ENCODE data around the gene TRIO.
"Not testable (repeated sequence)": the region's sequence is repeated elsewhere in the genome, so short reads cannot be mapped to it uniquely, and the experiment has no call there.

Gene TRIO

DNA sequence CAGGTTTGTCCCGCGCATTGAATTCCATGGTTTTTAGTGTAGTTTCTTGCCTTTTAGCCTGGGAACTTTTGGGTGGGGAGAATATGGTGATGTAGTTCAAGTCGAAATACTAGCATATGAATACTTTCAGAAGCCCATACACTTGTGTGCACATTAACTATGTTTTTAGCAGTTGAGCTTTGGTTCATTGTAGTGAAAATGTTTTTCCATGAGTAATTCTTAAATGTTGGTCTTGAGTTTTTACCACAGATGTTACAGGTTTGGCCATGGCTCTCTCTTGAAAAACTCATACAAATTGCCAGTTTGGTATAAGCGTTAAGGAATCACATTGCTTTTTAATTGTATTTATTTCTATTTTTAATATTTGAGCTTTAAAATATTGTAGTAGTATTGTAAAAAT lies 45.6 kb downstream of the TRIO start:
- no peak for DNase-seq

DNA sequence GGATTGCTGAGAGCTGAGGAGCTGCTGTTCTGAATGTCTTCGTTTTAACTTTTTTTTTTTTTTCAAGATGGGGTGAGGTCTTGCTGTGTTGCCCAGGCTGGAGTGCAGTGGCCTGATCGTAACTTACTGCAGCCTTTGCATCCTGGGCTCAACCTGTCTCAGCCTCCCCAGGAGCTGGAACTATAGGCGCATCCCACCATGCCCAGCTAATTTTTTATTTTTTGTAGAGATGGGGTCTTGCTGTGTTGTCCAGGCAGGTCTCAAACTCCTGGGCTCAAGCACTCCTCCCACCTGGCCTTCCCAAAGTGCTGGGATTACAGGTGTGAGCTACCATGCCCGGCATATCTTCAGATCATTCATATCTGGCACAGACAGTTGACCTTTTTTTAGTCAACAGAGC lies 46.5 kb downstream of the TRIO start:
- no peak for DNase-seq

DNA sequence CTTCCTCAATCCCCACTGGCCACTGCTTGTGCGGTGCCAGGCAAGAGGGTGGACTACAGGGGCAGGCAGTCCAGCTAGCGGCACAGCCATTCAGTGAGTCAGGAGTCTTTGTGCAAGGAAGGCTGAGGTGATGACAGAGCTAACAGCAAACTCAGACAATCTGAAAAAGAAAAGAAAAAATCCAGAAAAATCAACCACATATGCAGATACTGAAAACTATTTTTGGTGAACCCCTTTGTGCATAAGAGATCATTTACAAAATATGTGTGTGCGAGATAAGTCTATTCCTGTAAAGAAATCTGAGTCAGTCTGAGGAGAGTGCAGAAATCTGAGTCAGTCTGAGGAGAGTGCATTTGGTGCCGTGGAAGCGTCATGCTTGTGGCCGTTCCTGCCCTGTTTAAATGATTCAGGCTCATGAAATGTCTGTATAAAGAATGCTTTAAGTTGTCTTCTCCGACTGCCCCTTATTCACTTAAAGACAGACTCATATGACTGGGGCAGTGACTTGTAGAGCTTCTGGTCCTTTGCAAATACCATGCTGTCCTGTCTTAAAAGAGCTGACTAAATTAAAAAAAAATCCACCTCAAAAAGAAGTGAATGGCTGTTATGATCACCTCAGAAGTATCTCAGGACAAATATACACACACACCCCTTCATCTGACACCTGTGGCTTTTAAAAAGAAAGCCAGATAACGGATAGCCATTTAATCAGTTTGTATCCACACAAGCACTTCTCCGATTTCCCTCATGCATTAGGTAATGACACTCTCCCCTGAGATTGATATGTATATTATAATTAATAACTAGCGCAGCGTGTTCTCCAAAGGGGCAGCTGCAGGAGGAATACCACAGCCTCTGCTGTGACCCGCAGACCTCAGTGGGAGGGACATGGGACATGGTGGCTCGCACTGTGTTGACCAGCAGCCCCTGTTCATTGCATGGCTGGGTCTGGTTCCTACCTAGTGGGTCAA lies 47.3 kb downstream of the TRIO start:
- no peak for DNase-seq

DNA sequence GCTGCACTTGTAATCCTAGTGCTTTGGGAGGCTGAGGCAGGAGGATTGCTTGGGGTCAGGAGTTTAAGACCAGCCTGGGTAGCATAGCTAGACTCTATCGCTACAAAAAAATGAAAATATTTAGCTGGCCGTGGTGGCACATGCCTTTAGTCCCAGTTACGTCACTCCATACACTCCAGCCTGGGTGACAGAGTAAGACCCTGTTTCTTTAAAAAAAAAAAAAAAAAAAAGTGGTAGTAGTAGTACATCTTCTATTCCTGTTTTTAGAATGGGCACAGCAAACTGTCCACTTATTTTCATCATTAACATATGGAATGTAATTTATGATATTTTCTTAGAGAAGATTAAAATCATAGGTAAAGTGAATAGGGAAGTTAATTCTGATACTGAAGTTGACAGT lies 48.2 kb downstream of the TRIO start:
- DNase-seq, result no peak

DNA sequence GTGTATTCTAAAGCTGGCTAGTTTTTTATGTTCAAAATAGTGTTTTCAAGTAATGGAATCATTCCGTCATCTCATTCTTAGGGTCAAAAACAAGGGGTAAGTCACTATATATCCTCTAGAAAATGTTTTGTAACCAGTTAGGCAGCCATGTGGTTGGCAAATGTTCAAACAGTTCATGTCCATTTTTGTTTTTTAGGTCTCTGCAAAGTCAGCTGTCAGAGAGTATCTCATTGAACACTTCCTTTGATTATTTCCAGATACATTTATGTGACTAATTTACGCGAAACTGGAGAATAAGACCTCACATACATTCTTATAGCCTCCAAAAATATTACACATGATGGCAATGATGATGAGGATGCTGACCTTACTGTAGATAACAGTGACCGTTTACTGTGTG lies 50.4 kb downstream of the TRIO start:
- DNase-seq, result no peak

DNA sequence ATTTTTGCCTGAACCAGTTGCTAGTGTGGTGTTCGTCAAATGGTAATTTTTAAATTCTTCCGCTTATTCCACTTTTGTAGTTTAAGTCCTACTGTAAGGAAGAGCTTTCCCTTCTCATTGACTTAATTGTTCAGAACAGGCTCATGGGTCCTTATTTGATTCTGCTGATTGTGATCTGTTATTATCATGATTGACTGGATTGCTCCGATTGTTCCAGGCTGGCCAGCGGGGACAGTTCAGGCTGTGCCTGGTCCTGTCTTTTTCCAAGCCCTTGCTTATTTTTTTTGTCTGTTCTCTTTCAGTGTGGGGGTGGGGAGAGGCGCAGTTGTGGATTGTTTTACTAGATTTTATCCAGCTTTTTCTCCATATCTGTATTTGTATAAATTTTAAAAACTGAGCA lies 52.4 kb downstream of the TRIO start:
- DNase-seq, result no peak

DNA sequence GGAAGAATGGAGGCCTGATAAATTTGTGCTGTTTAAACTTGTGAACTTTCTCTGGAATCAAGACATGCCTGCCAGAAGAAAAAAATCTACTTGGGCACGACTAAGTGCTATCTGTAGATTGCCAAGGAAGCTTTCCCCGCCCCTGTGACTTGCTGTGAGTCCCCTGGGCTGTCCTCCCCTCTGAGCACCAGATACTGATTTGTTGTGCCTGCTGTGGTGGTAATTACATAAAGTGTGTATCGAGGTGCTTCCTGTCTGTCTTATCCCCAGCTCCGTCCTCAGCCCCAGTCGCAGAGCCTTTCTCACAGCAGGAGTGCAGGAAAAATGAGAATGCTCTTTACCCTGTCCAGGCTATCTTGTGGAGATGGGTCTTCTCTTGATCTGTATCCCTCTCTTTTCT lies 53.9 kb downstream of the TRIO start:
- DNase-seq, result no peak

DNA sequence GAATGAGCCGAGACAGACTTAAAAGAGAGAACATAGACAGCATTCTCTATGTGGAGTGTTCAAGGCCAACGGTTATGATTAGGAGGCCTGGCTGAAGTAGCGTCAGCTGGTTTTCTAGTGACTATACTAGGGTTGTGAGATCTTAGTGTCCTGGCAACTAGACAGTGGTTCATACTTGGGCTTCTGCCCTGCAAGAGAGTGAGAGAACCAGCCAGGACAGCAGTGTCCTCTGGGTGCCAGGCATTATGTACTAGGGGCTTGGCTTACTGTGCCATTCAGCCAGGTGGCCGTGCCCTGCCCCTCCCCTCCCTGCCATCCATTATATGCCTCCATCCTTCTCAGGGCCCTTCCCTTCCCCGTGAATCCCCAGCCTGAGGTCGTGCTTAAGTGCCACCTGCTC lies 56.8 kb downstream of the TRIO start:
- no peak for DNase-seq

DNA sequence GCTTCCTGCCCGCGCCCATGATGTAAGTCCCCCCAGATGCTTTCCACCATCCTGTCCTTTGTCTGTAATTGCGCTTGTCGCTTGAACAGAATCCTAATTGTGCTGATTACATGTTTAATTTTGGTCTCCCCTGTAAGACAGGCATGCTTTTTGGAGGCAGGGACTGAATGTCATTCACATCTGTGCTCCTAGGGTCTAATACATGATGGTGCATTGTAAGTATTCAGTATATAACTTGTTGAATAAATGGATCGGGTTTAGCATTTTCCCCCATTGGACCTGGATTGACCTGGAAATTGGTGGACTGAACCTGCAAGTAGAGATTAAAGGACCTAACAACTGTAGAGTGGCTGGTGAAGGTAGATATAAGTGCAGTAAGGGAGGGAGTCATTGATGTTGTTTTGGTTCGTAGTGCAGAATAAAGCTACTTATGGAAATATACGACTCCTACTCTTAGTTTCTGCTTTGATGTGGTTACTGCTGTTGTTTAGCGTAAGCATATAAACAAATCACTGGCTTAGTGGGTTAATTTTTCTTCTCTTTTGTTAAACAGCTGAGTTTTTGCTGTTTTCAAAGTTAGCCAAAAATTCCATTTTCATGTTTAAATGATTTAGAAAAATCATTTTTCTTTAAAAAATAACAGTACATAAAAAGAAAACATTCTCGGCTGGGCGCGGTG lies 57.3 kb downstream of the TRIO start:
- no peak for DNase-seq

DNA sequence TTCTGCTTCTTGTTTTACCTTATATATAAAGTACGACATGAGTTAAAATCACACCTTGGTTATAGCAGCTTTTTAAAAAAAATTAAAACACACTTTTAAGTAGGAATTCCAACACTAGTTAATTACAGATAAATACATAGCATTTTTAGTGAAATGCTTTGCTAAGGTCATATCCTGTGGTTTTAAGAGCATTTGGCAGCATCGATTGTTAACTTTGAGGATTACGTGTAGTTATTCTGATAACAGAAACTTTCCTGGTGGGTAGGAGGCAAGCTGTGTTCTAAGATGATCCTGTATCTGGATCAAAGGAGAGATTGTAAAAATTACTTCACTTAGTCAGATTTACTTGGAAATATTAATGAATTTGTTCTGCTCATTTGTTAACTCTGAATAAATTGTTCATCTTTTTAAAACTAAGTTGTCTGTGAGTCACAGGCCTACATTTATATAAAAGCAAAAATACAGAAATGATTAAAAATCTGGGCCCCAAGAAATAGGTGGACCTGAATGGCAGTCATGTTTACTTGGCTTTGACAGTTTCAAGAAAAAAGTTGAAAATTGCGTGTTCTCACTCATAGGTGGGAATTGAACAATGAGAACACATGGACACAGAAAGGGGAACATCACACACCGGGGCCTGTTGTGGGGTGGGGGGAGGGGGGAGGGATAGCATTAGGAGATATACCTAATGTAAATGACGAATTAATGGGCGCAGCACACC lies 58.3 kb downstream of the TRIO start:
- no peak for DNase-seq

DNA sequence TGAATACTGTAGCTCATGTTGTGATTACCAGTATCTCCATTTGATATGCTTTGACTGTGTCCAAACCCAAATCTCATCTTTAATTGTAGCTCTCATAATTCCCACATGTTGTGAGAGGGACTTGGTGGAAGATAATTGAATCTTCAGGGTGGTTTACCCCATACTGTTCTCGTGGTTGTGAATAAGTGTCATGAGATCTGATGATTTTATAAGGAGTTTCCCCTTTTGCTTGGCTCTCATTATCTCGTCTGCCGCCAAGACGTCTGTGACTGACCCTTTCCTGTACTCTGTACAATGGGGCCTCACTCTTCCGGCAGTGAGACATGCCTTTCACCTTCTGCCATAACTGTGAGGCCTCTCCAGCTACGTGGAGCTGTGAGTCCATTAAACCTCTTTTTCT lies 59.3 kb downstream of the TRIO start:
- DNase-seq, result no peak

DNA sequence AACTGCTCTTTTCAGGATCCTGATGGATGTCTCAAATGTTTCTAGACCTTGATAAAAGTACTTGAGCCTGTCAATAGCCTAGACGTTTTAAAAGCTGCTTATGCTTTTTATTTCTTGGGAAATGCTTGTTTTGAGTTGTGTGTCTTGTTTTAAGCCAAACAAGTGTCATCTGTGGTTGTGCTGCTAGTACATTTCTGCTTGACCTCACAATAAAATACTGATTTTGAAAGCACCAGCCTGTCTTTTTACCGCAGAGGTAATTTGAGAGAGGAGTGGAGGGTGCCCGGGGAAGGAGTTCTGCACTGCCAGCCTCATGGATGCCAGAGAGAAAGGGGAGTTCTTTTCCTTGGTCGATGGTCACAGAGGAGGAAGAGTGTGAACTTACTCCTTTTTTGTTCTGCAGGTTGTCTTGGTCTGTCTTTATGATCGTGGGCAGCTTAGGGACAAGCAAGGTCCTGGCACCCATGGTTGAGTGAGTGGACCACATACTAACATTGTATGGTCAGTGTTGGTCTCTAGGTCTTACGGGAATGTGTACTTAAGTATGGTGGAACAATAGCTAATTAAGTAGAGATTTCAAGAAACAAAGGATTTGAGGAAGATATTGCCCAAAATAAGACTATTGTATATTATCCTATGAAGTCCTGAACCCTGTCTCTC lies 61.0 kb downstream of the TRIO start:
- no peak for DNase-seq

DNA sequence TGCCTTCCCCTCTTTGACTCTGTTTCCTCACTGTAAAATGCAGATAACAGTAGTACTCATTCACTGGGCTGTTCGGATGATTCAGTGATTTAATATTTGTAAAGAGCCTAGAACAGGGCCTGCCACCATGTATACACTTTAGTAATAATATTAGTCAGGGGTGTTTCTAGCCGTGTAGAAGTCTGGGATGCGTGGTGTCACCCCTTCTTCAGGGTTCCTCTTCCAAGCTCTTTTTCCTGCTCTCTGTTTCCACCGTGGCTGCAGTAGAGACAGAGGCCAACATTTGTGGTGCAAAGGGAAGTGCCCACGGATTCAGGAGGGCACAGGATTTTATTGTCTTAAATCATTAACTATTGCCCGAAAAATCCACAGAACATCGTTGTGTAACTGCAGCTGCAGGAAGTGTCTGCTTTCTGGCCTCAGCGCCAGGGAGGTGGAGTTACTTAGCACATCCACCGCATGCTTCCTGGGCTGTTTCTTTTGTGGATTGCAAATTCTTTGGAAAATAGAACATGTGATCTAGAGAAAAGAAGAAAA lies 61.7 kb downstream of the TRIO start:
- peak; percentile 15 for DNase-seq

DNA sequence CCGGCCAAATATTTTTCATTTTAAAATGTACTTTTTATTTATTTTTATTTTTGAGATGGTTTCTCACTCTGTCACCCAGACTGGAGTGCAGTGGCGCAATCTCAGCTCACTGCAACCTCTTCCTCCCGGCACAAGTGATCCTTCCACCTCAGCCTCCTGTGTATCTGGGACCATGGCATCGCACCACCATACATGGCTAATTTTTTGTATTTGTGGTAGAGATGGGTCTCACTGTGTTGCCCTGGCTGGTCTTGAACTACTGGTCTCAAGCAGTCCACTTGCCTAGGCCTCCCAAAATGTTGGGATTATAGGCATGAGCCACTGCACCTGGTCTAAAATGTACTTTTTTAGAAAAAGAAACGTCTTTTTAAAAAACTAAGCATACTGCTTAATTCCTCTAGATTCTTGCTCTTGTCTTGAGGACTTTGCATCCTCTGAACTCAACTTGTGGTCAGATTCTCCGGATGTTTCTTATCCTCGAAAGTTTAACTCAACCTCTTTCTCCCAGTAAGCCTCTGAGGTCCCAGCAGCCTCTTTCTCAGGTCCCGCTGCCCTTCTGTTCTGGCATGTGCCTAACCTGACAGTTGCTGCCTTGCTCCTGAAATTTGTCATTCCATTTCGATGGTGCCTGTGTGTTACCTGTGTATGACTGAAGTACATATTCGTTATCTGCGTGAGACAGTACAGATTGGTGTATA lies 63.0 kb downstream of the TRIO start:
- no peak for DNase-seq

DNA sequence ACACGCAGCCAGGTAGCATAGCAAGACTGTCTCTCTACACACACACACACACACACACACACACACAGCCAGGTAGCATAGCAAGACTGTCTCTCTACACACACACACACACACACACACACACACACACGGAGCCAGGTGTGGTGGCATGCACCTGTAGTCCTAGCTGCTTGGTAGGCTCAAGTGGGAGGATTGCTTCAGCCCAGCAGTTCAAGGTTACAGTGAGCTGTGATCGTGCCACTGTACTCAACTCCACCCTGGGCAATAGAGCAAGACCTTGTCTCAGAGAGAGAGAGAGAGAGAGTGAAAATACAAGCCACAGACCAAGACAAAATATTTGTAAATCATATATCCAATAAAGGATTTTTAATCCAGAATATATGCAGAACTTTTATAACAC lies 64.3 kb downstream of the TRIO start:
- not testable (repeated sequence) for DNase-seq

DNA sequence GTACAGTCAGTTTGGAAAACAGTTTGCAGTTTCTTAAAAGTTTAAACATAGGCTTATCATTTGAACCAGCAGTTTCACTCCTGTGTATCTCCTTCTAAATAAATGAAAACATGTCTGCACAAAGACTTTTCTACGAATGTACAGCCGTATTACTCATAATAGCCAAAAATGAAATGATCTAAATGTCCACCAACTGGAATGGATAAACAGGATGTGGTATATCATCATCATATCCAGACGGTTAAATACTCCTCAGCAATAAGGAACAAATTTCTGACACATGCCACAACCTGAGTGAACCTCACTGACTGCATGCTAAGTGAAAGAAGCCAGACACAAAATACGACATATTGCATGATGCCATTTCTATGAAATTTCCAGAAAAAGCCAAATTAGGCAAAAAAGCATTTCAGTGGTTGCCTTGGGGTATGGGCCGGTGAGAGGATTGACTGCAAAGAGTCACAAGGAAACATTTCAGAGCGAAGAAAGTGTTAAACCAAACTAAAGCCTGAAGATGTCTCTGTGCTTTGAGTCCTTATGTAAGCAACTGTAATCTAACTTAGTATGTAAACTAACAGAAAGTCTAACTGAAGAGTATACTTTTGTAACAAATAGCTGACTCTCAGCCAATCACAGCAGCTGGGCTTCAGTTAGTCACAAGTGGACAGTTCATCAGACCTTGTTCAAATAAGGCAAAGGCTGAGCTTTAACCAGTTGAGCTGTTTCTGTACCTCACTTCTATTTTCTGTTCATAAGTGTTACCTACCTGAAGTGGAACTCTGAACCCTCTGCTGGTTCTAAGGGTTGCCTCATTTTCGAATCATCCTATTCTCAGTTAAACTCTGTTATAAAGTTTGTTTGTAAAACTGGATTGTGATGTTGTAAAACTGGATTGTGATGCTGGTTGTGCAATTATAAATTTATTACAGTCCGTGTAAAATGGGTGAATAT lies 65.2 kb downstream of the TRIO start:
- no peak for DNase-seq

DNA sequence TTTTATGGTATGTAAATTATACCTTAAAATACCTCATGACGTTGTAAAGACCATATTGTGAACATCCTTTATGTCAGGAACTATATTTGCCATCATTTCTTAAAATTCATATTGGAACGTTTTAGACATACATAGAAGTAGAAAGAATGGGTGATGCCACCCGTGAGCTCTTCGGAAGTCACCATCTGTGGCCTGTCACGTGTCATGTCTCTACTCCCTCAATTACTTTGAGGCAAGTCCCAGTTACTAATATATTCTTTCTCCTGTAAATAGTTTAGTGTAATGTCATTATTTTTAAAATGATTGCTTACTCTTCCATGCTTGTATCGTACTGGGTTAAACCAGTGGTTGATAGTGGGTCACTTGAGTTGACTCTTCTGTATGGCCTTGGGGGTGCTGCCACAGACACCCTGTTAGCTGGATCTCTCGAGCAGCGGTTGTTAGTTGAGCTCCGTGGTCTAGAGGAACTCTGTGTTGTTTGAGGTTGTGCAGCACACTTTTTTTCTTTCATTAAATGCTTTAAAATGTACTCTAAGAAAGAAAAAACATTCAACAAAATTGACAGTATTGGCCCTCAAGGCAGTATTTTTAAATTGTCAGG lies 66.2 kb downstream of the TRIO start:
- DNase-seq, result no peak

DNA sequence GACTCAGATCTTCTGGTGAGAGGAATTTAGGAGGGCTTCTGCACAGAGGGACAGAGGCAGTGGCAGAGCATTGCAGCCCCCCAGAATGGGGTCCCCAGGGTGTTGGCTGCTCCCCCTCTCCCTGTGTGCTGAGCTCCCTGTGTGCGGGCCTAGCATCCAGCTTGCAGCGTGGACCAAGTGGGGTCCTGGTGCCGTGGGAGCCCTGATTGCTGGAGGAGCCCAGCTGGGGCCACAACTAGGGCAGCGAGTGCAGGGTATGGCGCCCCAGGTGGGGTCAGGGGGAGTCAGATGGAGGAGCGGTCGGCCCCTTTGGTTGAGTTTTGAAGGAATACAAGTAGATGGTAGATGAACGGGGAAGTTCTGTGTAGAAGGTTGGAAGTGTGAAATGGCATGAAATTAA lies 66.7 kb downstream of the TRIO start:
- DNase-seq, result no peak

DNA sequence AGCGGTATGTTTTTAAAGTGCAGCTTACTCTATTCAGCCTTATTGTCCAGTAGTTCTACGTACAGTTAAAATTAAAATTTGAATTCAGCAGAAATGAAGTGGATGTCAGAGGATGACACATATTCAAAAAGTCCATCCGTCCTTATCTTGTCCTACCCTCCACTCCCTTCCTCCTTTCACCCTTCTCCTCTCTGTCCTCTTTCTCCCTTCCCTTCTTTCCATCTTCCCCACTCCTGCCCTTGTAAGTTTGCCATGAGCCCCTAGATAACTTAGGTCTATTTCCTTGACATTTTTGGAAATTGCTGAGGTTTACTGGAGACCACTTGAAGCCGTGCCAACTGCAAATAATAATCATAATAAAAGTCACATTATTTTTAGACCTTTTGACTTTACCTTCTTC lies 67.6 kb downstream of the TRIO start:
- no peak for DNase-seq
